Measurements from ENCODE around the gene TMEM163.

DNA sequence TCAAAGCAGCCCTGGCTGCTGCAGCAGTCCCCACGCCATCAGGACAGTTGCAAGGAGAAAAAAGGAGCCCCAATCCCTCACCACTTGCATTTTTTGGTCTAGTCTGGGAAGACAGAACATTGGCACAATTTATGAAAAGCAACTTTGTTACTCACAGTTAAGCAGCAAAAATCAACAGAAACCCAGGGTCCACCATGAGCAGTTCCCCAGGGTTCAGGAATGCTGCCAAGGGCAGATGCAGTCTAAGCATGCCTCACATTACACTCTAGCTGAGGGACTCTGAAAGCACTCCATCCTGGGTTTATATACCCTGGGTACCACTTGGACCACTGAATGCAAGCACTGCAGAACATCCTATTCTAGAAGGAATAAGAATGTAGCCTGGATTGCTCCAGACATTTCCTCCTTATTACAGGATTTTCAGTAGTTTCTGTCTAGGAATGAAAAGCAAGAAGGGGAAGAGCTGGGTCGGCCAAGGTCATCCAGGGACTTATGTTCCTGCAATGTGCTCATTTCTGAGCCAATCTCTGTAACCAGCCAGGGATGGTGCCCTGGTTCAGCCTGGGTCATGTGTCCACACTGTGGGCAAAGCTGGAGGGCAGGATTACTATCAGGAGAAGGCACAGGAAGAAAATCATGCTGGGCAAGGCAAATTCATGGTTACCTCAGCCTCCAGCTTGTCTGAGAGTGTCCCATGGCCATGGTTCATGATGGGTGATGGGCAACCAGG, 19.5 kb upstream of the TMEM163 start:
- TF ChIP-seq, protein P1, sequence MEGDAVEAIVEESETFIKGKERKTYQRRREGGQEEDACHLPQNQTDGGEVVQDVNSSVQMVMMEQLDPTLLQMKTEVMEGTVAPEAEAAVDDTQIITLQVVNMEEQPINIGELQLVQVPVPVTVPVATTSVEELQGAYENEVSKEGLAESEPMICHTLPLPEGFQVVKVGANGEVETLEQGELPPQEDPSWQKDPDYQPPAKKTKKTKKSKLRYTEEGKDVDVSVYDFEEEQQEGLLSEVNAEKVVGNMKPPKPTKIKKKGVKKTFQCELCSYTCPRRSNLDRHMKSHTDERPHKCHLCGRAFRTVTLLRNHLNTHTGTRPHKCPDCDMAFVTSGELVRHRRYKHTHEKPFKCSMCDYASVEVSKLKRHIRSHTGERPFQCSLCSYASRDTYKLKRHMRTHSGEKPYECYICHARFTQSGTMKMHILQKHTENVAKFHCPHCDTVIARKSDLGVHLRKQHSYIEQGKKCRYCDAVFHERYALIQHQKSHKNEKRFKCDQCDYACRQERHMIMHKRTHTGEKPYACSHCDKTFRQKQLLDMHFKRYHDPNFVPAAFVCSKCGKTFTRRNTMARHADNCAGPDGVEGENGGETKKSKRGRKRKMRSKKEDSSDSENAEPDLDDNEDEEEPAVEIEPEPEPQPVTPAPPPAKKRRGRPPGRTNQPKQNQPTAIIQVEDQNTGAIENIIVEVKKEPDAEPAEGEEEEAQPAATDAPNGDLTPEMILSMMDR (IDR thresholded peaks at IDR 0.05), result no peak
- TF ChIP-seq POLR2A (IDR thresholded peaks at IDR 0.05), result no peak

All from uterus (tissue), 2 donors.